CD14-positive monocyte (primary cell): ENCODE data around the gene AKAP6. TPM values are rescaled to one million over a fixed set of nuclear protein-coding genes. Genes with fewer than 3 reads are reported as not detected.

Source experiments
- DNase-seq, 3 donors: peaks; one replicate each; pipeline ENCODE4 v3.0.0-alpha.2; 2011 to 2022
- H2AFZ ChIP-seq: 2 replicates; pipeline ENCODE4 v1.6.0; 2012; ENCODE audit warnings: mild to moderate bottlenecking, low read depth, low read length, inconsistent platforms; ENCODE audit not compliant: insufficient read depth, poor library complexity, severe bottlenecking
- H3K27ac ChIP-seq, 2 donors: 1 replicate in 1 of 2; 2 replicates in 1 of 2; pipeline ENCODE4 v1.5.1; 2012 to 2013; ENCODE audit warnings: low read length in 2 of 2, control low read depth in 1 of 2, inconsistent platforms in 1 of 2, low read depth in 1 of 2, mild to moderate bottlenecking in 1 of 2
- H3K27me3 ChIP-seq, 2 donors: one replicate each; pipeline versions ENCODE4 v1.6.0 to v1.6.1; 2011 to 2013; ENCODE audit warnings: low read length in 2 of 2; ENCODE audit not compliant: control insufficient read depth in 2 of 2, insufficient read depth in 2 of 2
- H3K36me3 ChIP-seq, 2 donors: replicated peaks in 1 of 2; 1 replicate in 1 of 2; 2 replicates in 1 of 2; pipeline versions ENCODE4 v1.5.1 to v1.6.1; 2012 to 2013; ENCODE audit warnings: low read length in 2 of 2, control low read depth in 1 of 2, inconsistent platforms in 1 of 2, mild to moderate bottlenecking in 1 of 2; ENCODE audit not compliant: insufficient read depth in 2 of 2, control insufficient read depth in 1 of 2
- H3K4me1 ChIP-seq, 2 donors: 1 replicate in 1 of 2; 2 replicates in 1 of 2; pipeline versions ENCODE4 v1.5.1 to v1.6.1; 2012 to 2013; ENCODE audit warnings: low read length in 2 of 2, control low read depth in 1 of 2, inconsistent platforms in 1 of 2, mild to moderate bottlenecking in 1 of 2, moderate library complexity in 1 of 2; ENCODE audit not compliant: insufficient read depth in 2 of 2, control insufficient read depth in 1 of 2
- H3K4me2 ChIP-seq: replicated peaks from 2 replicates; pipeline ENCODE3; 2012; ENCODE audit warnings: low read length, moderate library complexity, mild to moderate bottlenecking; ENCODE audit not compliant: poor library complexity, severe bottlenecking; ENCODE audit errors: extremely low read depth
- H3K4me3 ChIP-seq, 3 experiments: fragments of 200-600 bp in 1 of 3; sonication (generic) in 1 of 3; replicated peaks in 1 of 3; 1 replicate in 2 of 3; 2 replicates in 1 of 3; pipeline ENCODE4 v1.5.1; 2011 to 2013; ENCODE audit warnings: low read length in 3 of 3, mild to moderate bottlenecking in 3 of 3, control low read depth in 2 of 3, low read depth in 2 of 3, inconsistent platforms in 1 of 3, moderate library complexity in 1 of 3
- H3K79me2 ChIP-seq: 2 replicates; pipeline ENCODE4 v1.6.0; 2012; ENCODE audit warnings: mild to moderate bottlenecking, control low read depth, inconsistent platforms, low read length, moderate library complexity; ENCODE audit not compliant: insufficient read depth
- H3K9ac ChIP-seq: 2 replicates; pipeline ENCODE4 v1.6.0; 2017; ENCODE audit warnings: low read length, mild to moderate bottlenecking; ENCODE audit not compliant: insufficient read depth, poor library complexity, severe bottlenecking
- H3K9me3 ChIP-seq, 2 donors: replicated peaks in 1 of 2; 1 replicate in 1 of 2; 2 replicates in 1 of 2; pipeline versions ENCODE4 v1.5.1 to v1.6.1; 2012 to 2013; ENCODE audit warnings: low read length in 2 of 2, control low read depth in 1 of 2; ENCODE audit not compliant: control insufficient read depth in 1 of 2, insufficient read depth in 1 of 2
- H4K20me1 ChIP-seq: 2 replicates; pipeline ENCODE4 v1.6.0; 2012; ENCODE audit warnings: mild to moderate bottlenecking, low read length, control low read depth, moderate library complexity; ENCODE audit not compliant: insufficient read depth
- H3K27ac Mint-ChIP-seq, 7 donors: one replicate each; pipeline ENCODE4 v1.8.0; 2020; ENCODE audit warnings: mild to moderate bottlenecking in 7 of 7, mixed read lengths in 7 of 7, moderate library complexity in 6 of 7, inconsistent platforms in 2 of 7
- H3K27me3 Mint-ChIP-seq, 3 donors: one replicate each; pipeline ENCODE4 v1.8.0; 2021 to 2022; ENCODE audit warnings: low read depth in 3 of 3, mild to moderate bottlenecking in 3 of 3, mixed read lengths in 3 of 3, moderate library complexity in 3 of 3, inconsistent platforms in 1 of 3
- H3K36me3 Mint-ChIP-seq, 2 donors: one replicate each; pipeline ENCODE4 v1.8.0; 2020; ENCODE audit warnings: mixed read lengths in 2 of 2, inconsistent platforms in 1 of 2, mild to moderate bottlenecking in 1 of 2
- H3K4me1 Mint-ChIP-seq: one replicate; pipeline ENCODE4 v1.8.0; 2020; ENCODE audit warnings: mild to moderate bottlenecking, mixed read lengths
- H3K4me3 Mint-ChIP-seq, 2 donors: one replicate each; pipeline ENCODE4 v1.8.0; 2020; ENCODE audit warnings: mild to moderate bottlenecking in 2 of 2, mixed read lengths in 2 of 2, moderate library complexity in 1 of 2
- H3K9me3 Mint-ChIP-seq, 7 donors: one replicate each; pipeline ENCODE4 v1.8.0; 2020 to 2022; ENCODE audit warnings: mixed read lengths in 7 of 7, mild to moderate bottlenecking in 6 of 7, moderate library complexity in 6 of 7, inconsistent platforms in 2 of 7
- CTCF ChIP-seq: fragments of 200-600 bp; IDR thresholded peaks from one replicate; pipeline ENCODE4 v1.8.0; 2022; ENCODE audit warnings: antibody characterized with exemption, mild to moderate bottlenecking
- WGBS: methylation state at CpG from one replicate; pipeline ENCODE4 v1.1.5; 2013; ENCODE audit warnings: missing lambda C conversion rate; ENCODE audit not compliant: insufficient coverage; 5-methylcytosine and 5-hydroxymethylcytosine counted together
- intact Hi-C, 2 donors: fragments of 100-400 bp; cut with micrococcal nuclease; formaldehyde crosslinking; loops; one replicate each; pipeline versions ENCODE4 v1.15.0 to v1.15.1; 2023
- polyA plus RNA-seq, 3 donors: library from polyadenylated mRNA; depleted of rRNA in 1 of 3; unstranded in 2 of 3; stranded (reverse) in 1 of 3; fragments of 300-500 nt in 2 of 3; fragments of >200 nt in 1 of 3; fragmentation: Illumina TruSeq in 2 of 3; gene quantifications; 1 replicate in 2 of 3; 2 replicates in 1 of 3; pipeline ENCODE4 v1.2.3, GENCODE V29; 2012 to 2021

Gene AKAP6
- polyA plus RNA-seq, 3 donors: not detected

DNA sequence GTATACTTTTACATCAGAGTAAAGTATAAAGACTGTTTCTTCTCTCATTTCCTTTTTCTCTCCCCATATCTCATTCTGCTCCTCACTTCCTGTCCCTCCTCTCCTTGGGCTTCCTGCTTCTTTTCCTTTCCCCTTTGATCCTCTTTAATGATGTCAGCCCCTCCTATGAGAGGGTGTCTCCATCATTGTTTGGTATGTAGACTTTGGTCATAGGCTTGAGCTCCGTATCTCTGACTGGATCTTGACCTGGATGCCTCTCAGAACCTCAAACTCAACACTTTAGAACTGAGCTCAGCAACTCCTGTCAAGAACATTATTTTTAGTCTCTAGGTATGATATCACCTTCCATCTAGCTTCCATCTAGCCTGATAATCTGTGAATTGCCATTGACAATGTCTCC, 50.3 kb downstream of the AKAP6 start:
- Histone ChIP-seq H3K27ac (no peak overlapping the region), H3K36me3 (no peaks in the 10 kb centered on the region), H4K20me1 (no peaks in the 10 kb centered on the region), H2AFZ (no peak overlapping the region), H3K9me3 (no peaks in the 10 kb centered on the region), H3K9ac (no peak overlapping the region), H3K4me1 (no peaks in the 10 kb centered on the region), H3K27me3 (no peaks in the 10 kb centered on the region), H3K79me2 (no peaks in the 10 kb centered on the region), H3K4me3 (no peak overlapping the region), H3K4me2 (no peak overlapping the region)
- DNase-seq: no peak
- 100% methylated on average over 1 of the region's 1 CpG for WGBS
- Mint-ChIP-seq H3K4me1 (no peaks in the 10 kb centered on the region), H3K27ac (no peak overlapping the region), H3K4me3 (no peak overlapping the region), H3K36me3 (no peaks in the 10 kb centered on the region), H3K27me3 (no peaks in the 10 kb centered on the region), H3K9me3 (peaks cover 0 to 4% (median 0%) of the 10 kb centered on the region in 7 donors)
- intact Hi-C loops: no loop called here
- TF ChIP-seq CTCF: no peak

DNA sequence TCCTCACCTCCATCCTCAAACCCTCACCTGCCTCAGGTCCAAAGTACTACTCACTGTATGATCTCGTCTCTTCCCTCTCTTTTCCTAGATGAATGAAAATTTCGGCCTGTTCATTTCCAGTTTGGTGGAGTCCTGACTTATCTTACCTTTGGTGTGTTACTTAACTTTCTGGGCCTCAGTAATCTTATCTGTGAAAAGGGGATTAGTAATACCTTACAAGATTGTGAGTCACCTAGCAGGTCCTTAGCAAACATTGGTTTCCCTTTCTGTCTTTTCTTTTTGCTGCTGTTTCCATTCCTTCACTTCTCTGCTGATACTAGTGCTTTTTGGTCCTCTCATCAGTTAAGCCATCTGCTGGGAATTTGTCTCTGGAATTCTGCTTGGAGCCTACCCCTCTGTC, 52.8 kb downstream of the AKAP6 start:
- no CpG with 5 or more reads among the region's 2 CpGs for whole genome bisulfite sequencing
- DNase-seq: no peak
- Histone ChIP-seq H3K27me3 (no peaks in the 10 kb centered on the region), H2AFZ (no peak overlapping the region), H3K27ac (no peak overlapping the region), H3K36me3 (no peaks in the 10 kb centered on the region), H3K4me2 (no peak overlapping the region), H3K9ac (no peak overlapping the region), H3K4me3 (no peak overlapping the region), H3K4me1 (no peaks in the 10 kb centered on the region), H4K20me1 (no peaks in the 10 kb centered on the region), H3K79me2 (no peaks in the 10 kb centered on the region), H3K9me3 (no peaks in the 10 kb centered on the region)
- H3K4me3 Mint-ChIP-seq: no peak overlapping the region
- H3K9me3 Mint-ChIP-seq: peaks cover 0 to 4% (median 0%) of the 10 kb centered on the region in 7 donors
- H3K27me3 Mint-ChIP-seq: no peaks in the 10 kb centered on the region
- no peak for TF ChIP-seq CTCF
- H3K36me3 Mint-ChIP-seq: no peaks in the 10 kb centered on the region
- no peaks in the 10 kb centered on the region for H3K4me1 Mint-ChIP-seq
- H3K27ac Mint-ChIP-seq: no peak overlapping the region
- intact Hi-C loops: no loop called here
